Activated CD4-positive, alpha-beta memory T cell treated with anti-CD3 and anti-CD28 coated beads, Interleukin-2, amount 10 ng/mL, durations not matched to agents 7 days and 5 days (primary cell): ENCODE measurements around the gene TNFRSF18. TPM values are rescaled to one million over a fixed set of nuclear protein-coding genes. Genes with fewer than 3 reads are reported as not detected.
"Not testable (repeated sequence)": the region's sequence is repeated elsewhere in the genome, so short reads cannot be mapped to it uniquely, and the experiment has no call there.

Source experiments
- CTCF ChIA-PET: fragments of 350-600 bp; sonication (Branson Sonifier 250); formaldehyde crosslinking; loops from one replicate; lab custom pipeline; 2021; ENCODE audit warnings: antibody characterized with exemption, inconsistent platforms; lab: Charles Lee
- POLR2A ChIA-PET: fragments of 350-600 bp; sonication (Branson Sonifier 250); formaldehyde crosslinking; loops from one replicate; lab custom pipeline; 2021; ENCODE audit warnings: antibody characterized with exemption; lab: Charles Lee
- DNase-seq: peaks from one replicate; pipeline ENCODE4 v3.0.0-alpha.2; 2020
- H3K27ac Mint-ChIP-seq: one replicate; pipeline ENCODE4 v1.8.0; 2021; ENCODE audit warnings: mild to moderate bottlenecking, mixed read lengths
- H3K27me3 Mint-ChIP-seq: one replicate; pipeline ENCODE4 v1.8.0; 2021; ENCODE audit warnings: mixed read lengths
- H3K36me3 Mint-ChIP-seq: one replicate; pipeline ENCODE4 v1.8.0; 2021; ENCODE audit warnings: low read depth, mixed read lengths
- H3K4me1 Mint-ChIP-seq: one replicate; pipeline ENCODE4 v1.8.0; 2021; ENCODE audit warnings: mixed read lengths
- H3K4me3 Mint-ChIP-seq: one replicate; pipeline ENCODE4 v1.8.0; 2021; ENCODE audit warnings: mild to moderate bottlenecking, mixed read lengths
- H3K9me3 Mint-ChIP-seq: one replicate; pipeline ENCODE4 v1.8.0; 2021; ENCODE audit warnings: mixed read lengths
- total RNA-seq, 2 experiments: library from RNA; stranded (reverse); gene quantifications; one replicate each; pipeline ENCODE4 v1.2.3, GENCODE V29; 2021

The TNFRSF18 gene
- total RNA-seq, 2 experiments from 2014 or later = 115 to 116 TPM

DNA sequence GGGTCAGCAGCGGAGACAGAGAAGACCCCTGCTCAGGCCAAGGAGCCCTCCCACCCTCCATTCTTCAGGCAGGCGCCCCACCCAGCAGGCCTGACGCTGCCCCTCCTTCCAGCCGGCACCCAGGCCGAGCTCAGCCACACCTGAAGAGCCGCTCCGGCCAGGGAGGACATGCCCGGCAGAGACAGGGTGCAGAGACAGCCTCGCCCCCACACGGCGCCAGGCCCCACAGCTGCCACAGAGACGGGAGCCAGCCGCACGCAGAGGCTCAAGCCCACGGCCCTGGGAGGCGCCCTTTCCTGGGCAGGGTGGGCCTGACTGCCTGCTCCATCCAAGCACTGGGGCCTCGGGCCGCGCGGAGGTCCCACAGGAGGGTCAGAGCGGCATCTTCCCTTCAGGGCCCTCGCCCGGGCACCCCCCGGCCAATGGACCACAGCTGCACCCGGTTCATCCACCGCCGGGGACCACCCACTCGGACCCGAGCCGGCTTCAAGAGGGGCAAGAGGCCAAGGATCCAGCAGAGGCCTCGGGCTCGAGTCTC is 27.5 kb downstream of the TNFRSF18 start:
- H3K36me3 Mint-ChIP-seq = no peaks in the 10 kb centered on the region
- H3K27me3 Mint-ChIP-seq = peaks cover 8% of the 10 kb centered on the region
- no peaks in the 10 kb centered on the region for H3K9me3 Mint-ChIP-seq
- H3K4me3 Mint-ChIP-seq = no peak overlapping the region
- DNase-seq = no peak
- CTCF ChIA-PET = no interaction called here
- POLR2A ChIA-PET = no interaction called here
- H3K27ac Mint-ChIP-seq = no peak overlapping the region
- H3K4me1 Mint-ChIP-seq = peaks cover 14% of the 10 kb centered on the region

DNA sequence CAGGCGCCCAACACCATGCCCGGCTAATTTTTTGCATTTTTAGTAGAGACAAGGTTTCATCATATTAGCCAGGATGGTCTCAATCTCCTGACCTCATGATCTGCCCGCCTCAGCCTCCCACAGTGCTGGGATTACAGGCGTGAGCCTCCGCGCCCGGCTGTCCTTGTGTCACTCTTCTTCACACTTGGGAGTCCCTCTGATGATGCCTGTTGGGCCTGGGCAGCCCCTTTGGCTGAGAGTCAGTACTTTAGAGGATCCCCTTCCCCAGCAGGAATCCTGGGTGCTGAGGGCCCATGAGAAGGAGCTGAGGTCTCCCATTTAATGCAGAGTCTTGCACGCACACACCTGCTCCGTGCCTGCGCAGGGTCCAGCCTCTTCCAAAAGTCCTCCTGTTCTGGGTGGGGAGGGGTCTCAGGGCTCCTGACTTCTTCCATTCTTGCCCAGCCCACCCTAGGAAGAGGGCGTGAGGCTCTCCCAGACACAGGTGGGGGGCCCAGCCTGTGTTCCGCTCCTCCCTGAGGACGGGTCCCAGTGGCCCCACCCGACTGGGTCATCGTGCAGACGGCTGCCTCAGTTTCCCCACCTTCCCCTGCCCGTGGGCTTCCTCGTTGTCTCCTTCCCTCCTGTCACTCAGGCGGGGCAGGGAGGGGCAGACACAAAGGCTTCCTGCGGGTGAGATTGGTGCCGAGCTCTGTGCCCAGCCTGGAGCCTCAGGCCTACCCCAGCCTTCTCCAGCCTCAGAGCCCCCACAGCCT is 28.8 kb downstream of the TNFRSF18 start:
- Mint-ChIP-seq H3K36me3 (no peaks in the 10 kb centered on the region), H3K27ac (no peak overlapping the region), H3K27me3 (peaks cover 8% of the 10 kb centered on the region), H3K9me3 (no peaks in the 10 kb centered on the region), H3K4me3 (no peak overlapping the region), H3K4me1 (peaks cover 21% of the 10 kb centered on the region)
- POLR2A ChIA-PET = no interaction called here
- CTCF ChIA-PET = no interaction called here
- no peak for DNase-seq

DNA sequence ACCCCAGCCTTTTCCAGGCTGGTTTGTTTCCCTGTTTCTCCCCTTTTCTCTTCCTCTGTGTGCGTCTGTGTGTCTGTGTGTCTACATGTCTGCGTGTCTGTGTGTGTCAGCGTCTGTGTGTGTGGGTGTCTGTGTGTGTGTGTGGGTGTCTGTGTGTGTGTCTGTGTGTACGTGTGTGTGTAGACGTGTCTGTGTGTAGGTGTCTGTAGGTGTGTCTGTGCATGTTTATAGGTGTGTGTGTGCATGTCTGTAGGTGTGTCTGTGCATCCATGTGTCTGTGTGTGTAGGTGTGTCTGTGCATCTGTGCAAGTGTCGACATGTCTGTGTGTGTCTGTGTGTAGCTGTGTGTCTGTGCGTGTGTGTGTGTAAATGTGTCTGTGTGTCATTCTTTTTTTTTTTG is 29.5 kb downstream of the TNFRSF18 start:
- POLR2A ChIA-PET = no interaction called here
- H3K27me3 Mint-ChIP-seq = peaks cover 8% of the 10 kb centered on the region
- H3K9me3 Mint-ChIP-seq = no peaks in the 10 kb centered on the region
- no peak overlapping the region for H3K4me3 Mint-ChIP-seq
- DNase-seq = no peak
- CTCF ChIA-PET = no interaction called here
- peaks cover 21% of the 10 kb centered on the region for H3K4me1 Mint-ChIP-seq
- H3K36me3 Mint-ChIP-seq = no peaks in the 10 kb centered on the region
- H3K27ac Mint-ChIP-seq = no peak overlapping the region

DNA sequence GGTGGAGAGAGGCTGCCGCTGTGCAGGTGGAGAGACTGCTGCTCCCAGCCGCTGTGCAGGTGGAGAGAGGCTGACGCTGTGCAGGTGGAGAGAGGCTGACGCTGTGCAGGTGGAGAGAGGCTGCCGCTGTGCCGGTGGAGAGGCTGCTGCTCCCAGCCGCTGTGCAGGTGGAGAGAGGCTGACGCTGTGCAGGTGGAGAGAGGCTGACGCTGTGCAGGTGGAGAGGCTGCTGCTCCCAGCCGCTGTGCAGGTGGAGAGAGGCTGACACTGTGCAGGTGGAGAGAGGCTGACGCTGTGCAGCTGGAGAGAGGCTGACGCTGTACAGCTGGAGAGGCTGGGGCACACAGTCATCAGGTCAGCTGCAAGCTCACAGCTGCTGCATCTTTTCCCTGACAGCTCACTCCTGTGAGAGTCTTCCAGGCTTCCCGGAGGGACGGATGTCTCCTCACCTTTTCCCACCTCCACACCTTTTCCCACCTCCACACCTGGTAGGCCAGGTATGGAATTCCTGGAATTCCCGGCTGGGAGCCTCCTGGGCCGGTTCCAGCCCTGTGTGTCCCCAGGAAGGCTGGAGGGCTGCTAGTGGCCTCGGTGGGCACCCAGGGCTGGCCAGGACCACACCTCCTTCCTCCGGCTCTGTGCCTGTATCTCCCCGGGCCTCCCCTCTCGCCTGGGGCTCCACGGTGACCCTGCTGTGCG is 30.2 kb downstream of the TNFRSF18 start:
- H3K36me3 Mint-ChIP-seq, H3K27ac Mint-ChIP-seq, CTCF ChIA-PET, POLR2A ChIA-PET, H3K4me3 Mint-ChIP-seq, H3K9me3 Mint-ChIP-seq, DNase-seq, H3K27me3 Mint-ChIP-seq: not testable (repeated sequence)
- peaks cover 24% of the 10 kb centered on the region for H3K4me1 Mint-ChIP-seq

DNA sequence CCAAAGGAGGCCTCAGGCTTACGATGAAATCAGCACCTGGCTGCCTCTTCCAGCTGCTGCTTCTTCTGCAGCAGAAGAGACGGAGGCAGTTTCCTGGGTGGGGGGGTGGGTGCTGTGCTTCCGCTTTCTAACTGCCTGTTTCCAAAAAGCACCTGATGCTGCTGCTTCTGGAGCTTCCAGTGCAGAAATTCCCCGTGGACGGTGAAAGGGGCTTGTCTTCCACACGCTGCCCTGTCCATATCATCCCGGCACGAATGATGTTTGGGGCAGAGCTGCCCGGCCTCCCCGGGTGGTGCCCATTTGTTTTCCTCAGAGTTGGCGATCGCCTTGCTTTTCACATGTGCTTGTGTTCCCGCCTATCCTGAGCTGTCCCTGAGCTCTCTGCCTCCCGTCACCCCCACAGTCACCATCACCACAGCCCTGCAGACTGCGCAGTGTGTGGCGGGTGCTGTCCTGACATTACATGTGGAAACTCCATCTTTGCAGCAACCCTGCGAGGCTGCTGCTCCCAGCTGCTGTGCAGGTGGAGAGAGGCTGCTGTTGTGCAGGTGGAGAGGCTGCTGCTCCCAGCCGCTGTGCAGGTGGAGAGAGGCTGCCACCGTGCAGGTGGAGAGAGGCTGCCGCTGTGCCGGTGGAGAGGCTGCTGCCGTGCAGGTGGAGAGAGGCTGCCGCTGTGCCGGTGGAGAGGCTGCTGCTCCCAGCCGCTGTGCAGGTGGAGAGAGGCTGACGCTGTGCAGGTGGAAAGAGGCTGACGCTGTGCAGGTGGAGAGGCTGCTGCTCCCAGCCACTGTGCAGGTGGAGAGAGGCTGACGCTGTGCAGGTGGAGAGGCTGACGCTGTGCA is 30.9 kb downstream of the TNFRSF18 start:
- no peak overlapping the region for H3K4me3 Mint-ChIP-seq
- no peak overlapping the region for H3K27ac Mint-ChIP-seq
- DNase-seq = no peak
- ChIA-PET CTCF (interaction anchor here (1.1 kb wide), 1 partner anchor 11 kb away, joined by 3 read pairs; no protein-coding TSS in a partner anchor), POLR2A (no interaction called here)
- peaks cover 25% of the 10 kb centered on the region for H3K4me1 Mint-ChIP-seq
- H3K27me3 Mint-ChIP-seq = peaks cover 11% of the 10 kb centered on the region
- no peaks in the 10 kb centered on the region for H3K9me3 Mint-ChIP-seq
- H3K36me3 Mint-ChIP-seq = no peaks in the 10 kb centered on the region

DNA sequence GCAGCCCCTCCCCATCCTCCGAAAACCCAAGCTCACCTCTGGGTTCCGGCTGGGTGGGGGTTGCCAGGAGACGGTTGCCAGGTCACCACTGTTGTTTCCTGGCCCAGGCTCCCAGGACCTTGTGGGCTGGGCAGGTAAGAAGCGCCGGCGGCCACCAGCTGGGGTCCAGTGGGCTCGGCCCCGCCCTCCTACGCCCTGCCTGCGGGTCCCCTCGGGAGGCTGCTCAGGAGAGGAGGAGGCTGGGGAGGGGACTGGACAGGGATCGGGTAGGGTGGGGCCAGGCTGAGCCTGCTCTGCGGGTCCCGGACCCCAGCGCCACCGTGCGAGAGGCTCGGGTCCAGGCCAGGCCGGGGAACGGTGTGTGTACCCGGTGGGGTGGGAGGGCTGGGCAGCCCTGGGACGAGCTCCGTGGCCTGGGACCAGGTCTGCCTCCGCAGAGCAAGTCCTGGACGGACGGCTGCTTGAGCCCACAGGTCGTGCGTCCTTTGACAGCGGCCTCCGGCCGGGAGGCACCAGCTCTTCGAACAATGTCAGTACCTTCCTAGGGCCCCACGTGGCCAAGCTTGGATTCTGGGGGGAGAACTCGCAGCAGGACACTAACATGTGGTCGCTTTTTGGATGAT is 32.5 kb downstream of the TNFRSF18 start, which contains the start of gene TTLL10:
Gene TTLL10, plus strand, starts transcription at position 88 of the 623 bp plus-strand sequence. CDS start 5,336 bp downstream, outside the sequence.
- no peaks in the 10 kb centered on the region for H3K36me3 Mint-ChIP-seq
- no peaks in the 10 kb centered on the region for H3K9me3 Mint-ChIP-seq
- peaks cover 30% of the 10 kb centered on the region for H3K4me1 Mint-ChIP-seq

DNA sequence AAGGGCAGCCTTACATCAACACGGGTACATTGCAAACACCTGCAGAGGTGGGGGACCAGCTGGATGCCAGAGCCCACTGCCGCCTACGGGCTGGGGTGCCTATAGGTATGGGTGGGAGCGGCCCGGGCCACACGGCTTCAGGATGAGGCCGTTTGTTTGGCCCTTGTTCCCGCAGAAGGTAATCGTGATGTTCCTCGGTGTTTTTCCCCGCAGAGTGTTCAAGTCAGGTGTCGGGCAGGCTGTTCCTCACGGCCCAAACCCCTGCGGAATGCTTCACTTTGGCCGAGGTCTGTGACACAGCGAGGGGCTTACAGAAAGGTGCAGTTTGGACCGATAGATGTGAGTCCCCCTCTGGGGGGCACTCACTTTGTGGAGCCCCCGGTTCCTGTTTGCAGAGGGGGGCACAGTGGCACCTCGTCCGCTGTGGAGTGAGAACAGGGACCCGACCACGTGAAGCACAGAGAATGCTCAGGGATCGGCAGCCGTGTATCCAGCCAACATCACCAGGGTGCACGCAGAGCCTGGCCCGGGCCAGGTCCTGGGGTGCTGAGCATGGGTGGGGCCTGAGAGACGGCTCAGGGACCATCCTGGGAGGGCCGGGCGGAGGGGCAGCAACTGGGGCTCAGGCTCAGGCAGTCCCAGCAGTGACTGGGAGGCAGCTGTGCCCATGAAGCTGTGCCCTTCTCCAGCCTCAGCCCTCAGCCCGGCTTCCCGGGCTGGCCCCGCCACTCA is 33.2 kb downstream of the TNFRSF18 start:
- ChIA-PET CTCF (no interaction called here), POLR2A (interaction anchor here (1.5 kb wide), 1 partner anchor 16 kb away, joined by 5 read pairs; no protein-coding TSS in a partner anchor)
- Mint-ChIP-seq H3K9me3 (no peaks in the 10 kb centered on the region), H3K4me1 (peaks cover 30% of the 10 kb centered on the region), H3K4me3 (no peak overlapping the region), H3K36me3 (no peaks in the 10 kb centered on the region), H3K27me3 (peaks cover 11% of the 10 kb centered on the region), H3K27ac (no peak overlapping the region)
- DNase-seq = no peak

More for the DNA sequence above, 32.5 kb downstream of the TNFRSF18 start, which contains the start of gene TTLL10:
- Mint-ChIP-seq H3K27ac (no peak within 1 kb of the TSS), H3K27me3 (peaks cover 11% of the 10 kb centered on the region), H3K4me3 (no peak within 1 kb of the TSS)
- peak; percentile 65 for DNase-seq
- CTCF ChIA-PET = no interaction called here
- POLR2A ChIA-PET = interaction anchor here (1.5 kb wide), 1 partner anchor 16 kb away, joined by 5 read pairs; no protein-coding TSS in a partner anchor

DNA sequence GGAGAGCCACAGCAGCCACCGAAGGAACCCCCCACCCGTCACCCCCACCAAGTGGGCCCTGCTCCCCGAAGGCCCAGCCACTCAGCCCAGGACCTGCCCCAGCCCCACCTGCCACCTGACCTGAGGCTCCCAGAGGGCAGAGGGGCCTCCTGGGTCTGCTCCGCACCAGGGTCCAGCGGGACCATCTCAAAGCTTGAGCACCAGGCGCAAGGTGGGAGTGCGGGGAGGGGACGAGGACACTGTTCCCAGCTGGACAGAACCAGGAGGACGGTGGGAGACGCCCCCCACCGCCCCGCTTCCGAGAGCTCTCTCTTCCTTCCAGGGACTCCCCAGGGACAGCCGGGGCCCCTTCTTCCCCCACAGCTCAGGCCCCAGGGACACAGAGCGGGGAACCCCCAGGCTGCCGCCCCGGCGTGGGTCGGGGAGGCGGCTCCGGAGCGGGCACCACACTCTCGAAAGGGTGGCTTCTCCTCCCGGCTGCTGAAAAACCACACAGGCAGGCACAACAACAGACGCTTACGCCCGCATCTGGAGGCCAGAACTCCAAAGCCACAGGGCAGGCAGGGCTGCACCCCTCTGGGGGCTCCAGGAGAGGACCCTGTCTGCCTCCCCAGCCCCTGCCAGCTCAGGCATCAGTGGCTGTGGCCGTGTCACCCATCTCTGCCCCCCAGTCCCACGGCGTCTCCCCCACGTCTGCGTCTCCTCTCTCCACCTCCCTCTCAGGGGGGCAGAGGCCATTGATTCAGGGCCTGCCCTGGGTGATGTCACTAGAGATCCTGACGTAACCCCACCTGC is 34.6 kb downstream of the TNFRSF18 start:
- POLR2A ChIA-PET = interaction anchor here (0.6 to 1.4 kb wide), 4 partner anchors 9 to 35 kb away, joined by 3 read pairs; no protein-coding TSS in a partner anchor
- no peak overlapping the region for H3K4me3 Mint-ChIP-seq
- H3K4me1 Mint-ChIP-seq = peaks cover 30% of the 10 kb centered on the region
- CTCF ChIA-PET = interaction anchor here (0.6 kb wide), 1 partner anchor 19 kb away, joined by 3 read pairs; no protein-coding TSS in a partner anchor
- no peak overlapping the region for H3K27ac Mint-ChIP-seq
- no peaks in the 10 kb centered on the region for H3K9me3 Mint-ChIP-seq
- peak; percentile 27 for DNase-seq
- H3K36me3 Mint-ChIP-seq = no peaks in the 10 kb centered on the region
- H3K27me3 Mint-ChIP-seq = peaks cover 7% of the 10 kb centered on the region

DNA sequence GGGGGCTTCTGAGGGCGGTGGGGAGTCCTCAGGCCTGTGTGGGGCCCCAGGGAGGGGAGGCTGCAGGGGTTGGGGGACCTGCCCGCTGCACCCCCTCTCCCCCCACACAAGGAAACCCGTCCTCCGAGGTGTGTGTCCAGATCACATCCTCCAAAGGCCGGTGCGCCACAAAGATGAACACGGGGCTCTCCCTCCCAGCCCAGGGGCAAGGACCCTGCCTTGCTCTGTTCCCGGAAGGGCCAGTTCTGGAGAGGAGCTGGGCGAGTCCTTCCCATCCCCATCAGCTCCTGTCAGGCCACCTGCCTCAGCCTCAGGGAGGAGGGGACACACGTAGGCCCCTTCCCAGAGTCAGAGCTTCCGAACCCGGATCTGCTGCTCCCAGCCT is 35.2 kb downstream of the TNFRSF18 start:
- no peak for DNase-seq
- Mint-ChIP-seq H3K36me3 (no peaks in the 10 kb centered on the region), H3K4me3 (no peak overlapping the region), H3K27me3 (peaks cover 5% of the 10 kb centered on the region), H3K27ac (no peak overlapping the region), H3K9me3 (no peaks in the 10 kb centered on the region), H3K4me1 (peaks cover 30% of the 10 kb centered on the region)
- ChIA-PET CTCF (interaction anchor here (0.6 kb wide), 1 partner anchor 20 kb away, joined by 3 read pairs; no protein-coding TSS in a partner anchor), POLR2A (interaction anchor here (0.6 to 1.4 kb wide), 4 partner anchors 8 to 35 kb away, joined by 3 read pairs; no protein-coding TSS in a partner anchor)

DNA sequence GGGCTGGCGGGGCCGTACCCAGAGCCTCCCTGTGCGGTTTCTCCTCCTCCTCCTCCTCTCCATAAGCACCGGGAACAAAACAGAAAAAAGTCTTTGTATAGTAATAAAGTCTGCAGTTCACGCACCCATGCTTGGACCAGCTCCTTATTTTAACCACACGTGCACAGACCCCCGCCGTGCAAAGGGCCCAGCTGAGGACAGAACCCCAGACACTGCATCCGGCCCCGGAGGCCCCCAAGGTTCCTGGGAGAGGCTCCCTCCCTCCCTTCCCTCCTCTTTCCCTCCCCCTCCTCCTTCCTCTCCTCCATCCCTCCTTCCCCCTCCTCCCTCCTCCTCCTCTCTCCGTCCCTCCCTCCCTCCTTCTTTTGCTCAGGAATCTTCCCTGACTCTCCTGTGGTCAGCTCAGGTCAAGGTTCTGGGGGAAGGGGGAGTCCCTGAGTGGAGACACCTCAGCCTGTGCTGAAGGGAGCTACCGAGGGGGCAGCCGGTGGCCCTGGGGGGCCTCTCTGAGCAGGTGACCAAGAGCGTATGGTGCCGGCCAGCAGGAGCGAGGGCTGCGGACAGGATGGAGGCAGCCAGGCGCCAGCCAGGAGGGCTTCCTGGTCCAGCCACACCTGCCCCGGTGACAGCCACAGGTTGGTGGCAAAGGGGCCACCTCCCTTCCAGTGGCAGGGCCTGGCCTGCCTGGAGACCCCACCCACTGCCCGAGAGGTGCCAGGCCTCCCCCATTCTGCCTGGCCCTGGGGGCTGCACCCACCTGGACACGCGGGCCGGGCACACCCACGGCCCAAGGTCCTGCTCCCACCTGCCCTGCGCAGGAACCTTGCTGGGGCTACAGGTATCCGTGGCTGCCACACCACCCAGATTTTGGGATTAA is 35.9 kb downstream of the TNFRSF18 start:
- no peak for DNase-seq
- Mint-ChIP-seq H3K4me3 (no peak overlapping the region), H3K27me3 (peaks cover 3% of the 10 kb centered on the region), H3K4me1 (peaks cover 30% of the 10 kb centered on the region), H3K27ac (no peak overlapping the region), H3K9me3 (no peaks in the 10 kb centered on the region), H3K36me3 (no peaks in the 10 kb centered on the region)
- CTCF ChIA-PET = no interaction called here
- POLR2A ChIA-PET = interaction anchor here (0.6 to 4.4 kb wide), 6 partner anchors 8 to 61 kb away, joined by 3 to 17 read pairs (median 3); partner anchors contain the start of genes B3GALT6 and SDF4
